ENCODE results near the gene SHMT2.

GRCh38 chr12:57202321-57202720 lies 27.2 kb upstream of the SHMT2 start:
- TF ChIP-seq POLR2AphosphoS5 (IDR thresholded peaks at IDR 0.05; ENCODE audit: low read depth, low read length) (no peak), REST (IDR thresholded peaks at IDR 0.05; ENCODE audit: insufficient read depth in 1 of 2, low read depth in 2 of 2, low read length in 1 of 2) (no peak), TCF7L2 (IDR thresholded peaks at IDR 0.05; ENCODE audit: low read depth, low read length) (no peak), SIN3A (IDR thresholded peaks at IDR 0.05; ENCODE audit: borderline replicate concordance, insufficient read depth, low read depth, low read length) (no peak)
- TF ChIP-seq, protein P1, sequence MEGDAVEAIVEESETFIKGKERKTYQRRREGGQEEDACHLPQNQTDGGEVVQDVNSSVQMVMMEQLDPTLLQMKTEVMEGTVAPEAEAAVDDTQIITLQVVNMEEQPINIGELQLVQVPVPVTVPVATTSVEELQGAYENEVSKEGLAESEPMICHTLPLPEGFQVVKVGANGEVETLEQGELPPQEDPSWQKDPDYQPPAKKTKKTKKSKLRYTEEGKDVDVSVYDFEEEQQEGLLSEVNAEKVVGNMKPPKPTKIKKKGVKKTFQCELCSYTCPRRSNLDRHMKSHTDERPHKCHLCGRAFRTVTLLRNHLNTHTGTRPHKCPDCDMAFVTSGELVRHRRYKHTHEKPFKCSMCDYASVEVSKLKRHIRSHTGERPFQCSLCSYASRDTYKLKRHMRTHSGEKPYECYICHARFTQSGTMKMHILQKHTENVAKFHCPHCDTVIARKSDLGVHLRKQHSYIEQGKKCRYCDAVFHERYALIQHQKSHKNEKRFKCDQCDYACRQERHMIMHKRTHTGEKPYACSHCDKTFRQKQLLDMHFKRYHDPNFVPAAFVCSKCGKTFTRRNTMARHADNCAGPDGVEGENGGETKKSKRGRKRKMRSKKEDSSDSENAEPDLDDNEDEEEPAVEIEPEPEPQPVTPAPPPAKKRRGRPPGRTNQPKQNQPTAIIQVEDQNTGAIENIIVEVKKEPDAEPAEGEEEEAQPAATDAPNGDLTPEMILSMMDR (IDR thresholded peaks at IDR 0.05) = no peak

Data from Panc1 (cell line).